ENCODE measurements around the gene DNASE1L2. TPM values are rescaled to one million over a fixed set of nuclear protein-coding genes. Genes with fewer than 3 reads are reported as not detected.

DNASE1L2 gene
- total and polyA plus RNA-seq, 2 of the 4 experiments (the other 2 are of a cell fraction) = 0.18 to 0.75 TPM

DNA sequence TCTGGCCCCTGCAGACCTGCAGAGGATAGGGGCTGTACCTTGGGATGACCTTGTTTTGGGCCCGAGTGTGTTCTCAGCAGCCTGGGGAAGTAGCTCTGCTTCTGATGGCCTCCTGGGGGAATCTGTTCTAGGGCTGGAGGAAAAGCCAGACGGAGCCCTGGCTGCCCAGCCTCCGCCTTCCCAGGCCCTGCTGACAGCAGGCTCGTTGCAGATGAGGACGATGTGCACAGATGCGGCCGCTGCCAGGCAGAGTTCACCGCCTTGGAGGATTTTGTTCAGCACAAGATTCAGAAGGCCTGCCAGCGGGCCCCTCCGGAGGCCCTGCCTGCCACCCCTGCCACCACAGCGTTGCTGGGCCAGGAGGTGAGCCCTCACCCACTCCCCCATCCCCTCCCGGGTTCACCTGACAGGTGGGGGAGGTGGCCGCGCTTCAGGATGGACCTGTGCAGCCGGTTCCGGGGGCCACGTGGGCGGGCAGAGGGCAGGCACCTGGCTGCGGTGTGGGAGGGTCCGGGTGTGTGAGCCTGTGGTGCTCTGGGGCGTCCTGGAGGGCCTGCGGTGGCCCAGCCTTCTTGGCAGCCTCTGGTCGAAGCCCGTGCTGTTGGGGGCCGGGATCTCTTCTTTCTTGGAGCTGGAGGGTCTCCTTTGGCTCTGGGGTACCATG is 8.0 kb upstream of the DNASE1L2 start:
- Histone ChIP-seq H3K23ac (ENCODE audit: low read depth, low read length) (no peak overlapping the region), H3K9me3 (ENCODE audit: control insufficient read depth, insufficient read depth, low read length) (no peaks in the 10 kb centered on the region), H3K36me3 (ENCODE audit: control insufficient read depth, insufficient read depth, low read length) (peaks cover 42% of the 10 kb centered on the region), H3K4me1 (ENCODE audit: control insufficient read depth, insufficient read depth, low read length) (peaks cover 12% of the 10 kb centered on the region), H2BK15ac (ENCODE audit: low read depth, low read length) (no peak overlapping the region), H2BK20ac (ENCODE audit: low read depth, low read length) (no peak overlapping the region), H3K18ac (ENCODE audit: low read depth, low read length) (no peak overlapping the region), H3K56ac (ENCODE audit: extremely low read depth, insufficient read depth, low read length) (no peak overlapping the region), H3K9ac (ENCODE audit: low read depth, low read length) (no peak overlapping the region), H2BK5ac (ENCODE audit: low read depth, low read length, poor library complexity, severe bottlenecking) (no peak overlapping the region), H3K79me1 (ENCODE audit: low read depth in 1 of 2, low read length in 2 of 2) (peaks cover 2 to 45% of the 10 kb centered on the region in 2 experiments; a peak in 3 of 4 replicates), H2AFZ (replicated peaks; ENCODE audit: low read length, poor library complexity) (no peak overlapping the region), H4K20me1 (ENCODE audit: insufficient read depth, low read length) (peaks cover 24% of the 10 kb centered on the region), H3K4ac (ENCODE audit: low read depth, low read length) (no peak overlapping the region), H2AK9ac (replicated peaks; ENCODE audit: low read depth, low read length, poor library complexity) (no peak overlapping the region), H3K14ac (replicated peaks; ENCODE audit: low read depth, low read length) (no peak overlapping the region), H3K27ac (ENCODE audit: insufficient read depth, low read length) (no peak overlapping the region), H4K91ac (ENCODE audit: insufficient read depth, low read depth, low read length) (no peak overlapping the region), H4K8ac (ENCODE audit: low read depth in 2 of 2, low read length in 2 of 2) (no peak overlapping the region), H3K4me3 (ENCODE audit: insufficient read depth, low read depth, low read length) (no peak overlapping the region), H2AK5ac (ENCODE audit: low read depth, low read length) (no peak overlapping the region), H3K4me2 (ENCODE audit: low read depth, low read length) (no peak overlapping the region), H3K27me3 (ENCODE audit: control insufficient read depth, insufficient read depth, low read length) (no peaks in the 10 kb centered on the region), H3K9me1 (ENCODE audit: insufficient read depth, low read length) (peaks cover 15% of the 10 kb centered on the region; the same call in 1 of the 2 replicates), H4K5ac (ENCODE audit: low read depth, low read length) (no peak overlapping the region), H2BK120ac (ENCODE audit: low read depth, low read length) (no peak overlapping the region)
- no TSS peak for BruUV-seq (replicated peaks)
- DNase-seq (no peak), ATAC-seq (ENCODE audit: low read depth) (no peak)
- in situ Hi-C loops (cut with MboI; ENCODE audit: low sequenced_read_pairs) (no loop called here), dilution Hi-C loops (cut with HindIII; ENCODE audit: low sequenced_read_pairs, unreplicated experiment) (no loop called here), intact Hi-C loops (cut with micrococcal nuclease) (no loop called here)
- no peak for TF ChIP-seq RCOR1 (IDR thresholded peaks at IDR 0.05; ENCODE audit: insufficient replicate concordance, low read length)
- TF ChIP-seq POLR2A (IDR thresholded peaks at IDR 0.05; ENCODE audit: low read depth, low read length) = no peak
- no peak for TF ChIP-seq MAFK (IDR thresholded peaks at IDR 0.05; ENCODE audit: low read depth, low read length)
- no peak for TF ChIP-seq MAZ (IDR thresholded peaks at IDR 0.05; ENCODE audit: borderline replicate concordance, low read depth, low read length)
- TF ChIP-seq BHLHE40 (IDR thresholded peaks at IDR 0.05; ENCODE audit: low read depth, low read length) = no peak
- TF ChIP-seq FOS (IDR thresholded peaks at IDR 0.05; ENCODE audit: low read depth, low read length) = no peak
- TF ChIP-seq CEBPB (IDR thresholded peaks at IDR 0.05; ENCODE audit: low read depth, low read length) = no peak
- TF ChIP-seq, protein P1, sequence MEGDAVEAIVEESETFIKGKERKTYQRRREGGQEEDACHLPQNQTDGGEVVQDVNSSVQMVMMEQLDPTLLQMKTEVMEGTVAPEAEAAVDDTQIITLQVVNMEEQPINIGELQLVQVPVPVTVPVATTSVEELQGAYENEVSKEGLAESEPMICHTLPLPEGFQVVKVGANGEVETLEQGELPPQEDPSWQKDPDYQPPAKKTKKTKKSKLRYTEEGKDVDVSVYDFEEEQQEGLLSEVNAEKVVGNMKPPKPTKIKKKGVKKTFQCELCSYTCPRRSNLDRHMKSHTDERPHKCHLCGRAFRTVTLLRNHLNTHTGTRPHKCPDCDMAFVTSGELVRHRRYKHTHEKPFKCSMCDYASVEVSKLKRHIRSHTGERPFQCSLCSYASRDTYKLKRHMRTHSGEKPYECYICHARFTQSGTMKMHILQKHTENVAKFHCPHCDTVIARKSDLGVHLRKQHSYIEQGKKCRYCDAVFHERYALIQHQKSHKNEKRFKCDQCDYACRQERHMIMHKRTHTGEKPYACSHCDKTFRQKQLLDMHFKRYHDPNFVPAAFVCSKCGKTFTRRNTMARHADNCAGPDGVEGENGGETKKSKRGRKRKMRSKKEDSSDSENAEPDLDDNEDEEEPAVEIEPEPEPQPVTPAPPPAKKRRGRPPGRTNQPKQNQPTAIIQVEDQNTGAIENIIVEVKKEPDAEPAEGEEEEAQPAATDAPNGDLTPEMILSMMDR (conservative IDR thresholded peaks at IDR 0.05; ENCODE audit: low read depth, low read length) = no peak
- ChIA-PET CTCF (no interaction called here), POLR2A (ENCODE audit: unreplicated experiment) (no interaction called here)
- 75% methylated on average over 1 of the region's 25 CpGs; no CpG with 5 or more reads in 1 of the 2 experiments for WGBS, 2 experiments (ENCODE audit: extremely low coverage in 2 of 2, insufficient read length in 1 of 2)

Measured in IMR-90 (cell line).